Measurements from ENCODE around the gene RMRP. TPM values are rescaled to one million over a fixed set of nuclear protein-coding genes. Genes with fewer than 3 reads are reported as not detected.
A peak's percentile ranks its signal among the peaks of the same experiment; 100 is the strongest.

Gene RMRP
- 15,728 and 37,247 TPM in 2 replicates for total RNA-seq (2013; cell fraction: nucleolus; rRNA removed)
- 34,892 and 42,450 TPM in 2 replicates for total RNA-seq (2014; rRNA removed)
- total RNA-seq (2014; rRNA removed; fragmentation: Illumina TruSeq; extraction: Trizol) = 6,746 and 12,076 TPM in 2 replicates
- 18,533 and 18,901 TPM in 2 replicates for total RNA-seq (2021)
- polyA plus RNA-seq (2011; ENCODE audit: low read depth) = not detected
- polyA plus RNA-seq (2011; rRNA removed) = 3.8 and 12.0 TPM in 2 replicates
- polyA plus RNA-seq (2011; cell fraction: cytosol; rRNA removed) = 152 TPM in 1 of 2 replicates, not detected in the other
- polyA plus RNA-seq (2011; cell fraction: nucleus; rRNA removed) = 4,598 and 4,771 TPM in 2 replicates
- polyA plus RNA-seq (2012) = 62.9 TPM in 1 of 2 replicates, not detected in the other
- polyA plus RNA-seq (2014; fragmentation: Illumina TruSeq; extraction: Trizol) = not detected in 2 replicates
- not detected for polyA plus RNA-seq (2014; fragmentation: Nextera tagmentation; extraction: Ambion mirVana)
- polyA plus RNA-seq (2014; rRNA removed) = 760 and 1,065 TPM in 2 replicates
- 10 to 100 TPM in 1 of 2 experiments, not detected in 1; 13.3 TPM for polyA plus RNA-seq (2016; fragmentation: Nextera tagmentation; extraction: Ambion mirVana)
- polyA minus RNA-seq (2011; rRNA and poly(A)+ RNA removed) = 9,902 and 51,214 TPM in 2 replicates
- 10,750 and 21,317 TPM in 2 replicates for polyA minus RNA-seq (2011; cell fraction: cytosol; rRNA and poly(A)+ RNA removed)
- polyA minus RNA-seq (2011; cell fraction: nucleus; rRNA and poly(A)+ RNA removed) = 140,969 and 152,974 TPM in 2 replicates
- not detected for Bru-seq, nascent RNA
- not detected for BruChase-seq, experiment 1, labeled RNA remaining after a 6-hour chase
- not detected for BruChase-seq, experiment 2, labeled RNA remaining after a 2-hour chase
- long read RNA-seq, experiment 1 = 0 reads
- long read RNA-seq, experiment 2 = 0 reads

DNA sequence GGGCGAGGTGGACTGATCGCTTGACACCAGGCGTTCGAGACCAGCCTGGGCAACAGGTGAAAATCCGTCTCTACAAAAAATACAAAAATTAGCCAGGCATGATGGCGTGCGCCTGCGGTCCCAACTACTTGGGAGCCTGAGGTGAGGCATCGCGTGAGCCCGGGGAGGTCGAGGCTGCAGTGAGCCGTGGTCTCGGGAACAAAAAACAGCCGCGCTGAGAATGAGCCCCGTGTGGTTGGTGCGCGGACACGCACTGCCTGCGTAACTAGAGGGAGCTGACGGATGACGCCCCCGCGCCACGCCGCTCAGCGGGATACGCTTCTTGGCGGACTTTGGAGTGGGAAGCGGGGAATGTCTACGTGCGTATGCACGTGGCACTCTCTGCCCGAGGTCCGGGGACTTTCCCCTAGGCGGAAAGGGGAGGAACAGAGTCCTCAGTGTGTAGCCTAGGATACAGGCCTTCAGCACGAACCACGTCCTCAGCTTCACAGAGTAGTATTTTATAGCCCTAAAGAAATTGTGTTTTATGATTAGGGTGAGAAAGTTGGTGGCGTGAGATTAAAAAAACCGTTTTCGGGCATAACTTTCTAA, at the start of gene RMRP:
Gene RMRP (minus strand): TSS at position 474 of the 591 bp plus-strand sequence.
- Histone ChIP-seq H3K4me2 (ENCODE audit: control insufficient read depth, insufficient read depth) (peak within 1 kb of the TSS; percentile 95), H4K20me1 (ENCODE audit: control insufficient read depth, insufficient read depth) (no peaks in the 10 kb centered on the region), H3K27me3 (replicated peaks in 1 of 2; ENCODE audit: control insufficient read depth in 2 of 2, insufficient read depth in 2 of 2, low read length in 1 of 2) (no peaks in the 10 kb centered on the region), H3K9ac (ENCODE audit: control insufficient read depth, insufficient read depth, low read length) (peak within 1 kb of the TSS; percentile 78), H3K79me2 (ENCODE audit: control insufficient read depth, insufficient read depth, low read length) (peaks cover 23% of the 10 kb centered on the region), H3K4me3 (peak within 1 kb of the TSS; percentile 85), H3K4me1 (ENCODE audit: control insufficient read depth, insufficient read depth, low read length) (peaks cover 22% of the 10 kb centered on the region), H2AFZ (ENCODE audit: control insufficient read depth, low read depth, low read length) (peak within 1 kb of the TSS; percentile 64), H3K27ac (ENCODE audit: control insufficient read depth, insufficient read depth) (peak within 1 kb of the TSS; percentile 90), H3K9me3 (replicated peaks; ENCODE audit: control insufficient read depth, insufficient read depth, low read length) (no peaks in the 10 kb centered on the region), H3K36me3 (ENCODE audit: control insufficient read depth in 2 of 2, insufficient read depth in 2 of 2, low read length in 1 of 2) (peaks cover 6 to 9% of the 10 kb centered on the region in 2 experiments; a peak in 3 of 4 replicates)
- ChIA-PET CTCF (interaction anchor here (0.6 to 13.5 kb wide), 15 partner anchors 10 to 169 kb away, joined by 3 to 227 read pairs (median 7); partner anchors contain the start of genes CREB3, GBA2, RGP1 and TESK1), SMC1A (ENCODE audit: uncharacterized antibody, unreplicated experiment) (interaction anchor here (0.6 to 12.5 kb wide), 12 partner anchors 8 to 157 kb away, joined by 3 to 145 read pairs (median 4); partner anchors contain the start of genes CREB3, HINT2, SIT1 and TLN1), POLR2A (interaction anchor here (0.7 to 10.9 kb wide), 14 partner anchors 7 to 157 kb away, joined by 3 to 163 read pairs (median 7); partner anchors contain the start of genes ARHGEF39, CD72, CREB3 and HINT2), RAD21 (ENCODE audit: unreplicated experiment) (interaction anchor here (0.6 to 5.2 kb wide), 21 partner anchors 9 to 339 kb away, joined by 3 to 60 read pairs (median 5); partner anchors contain the start of genes CREB3, SPAG8, TESK1 and TLN1)
- intact Hi-C loops (cut with micrococcal nuclease; ENCODE audit: unreplicated experiment) = loop anchor here (1.0 to 10.0 kb wide), 4 partner anchors 11 to 167 kb away; partner anchors contain the start of genes FAM221B and TMEM8B
- BruUV-seq (replicated peaks) = no TSS peak
- peak; percentile 96 for DNase-seq (ENCODE audit: low read depth, low spot score)
- 2% methylated on average over 42 of the region's 42 CpGs for WGBS (ENCODE audit: insufficient coverage, insufficient replicate concordance, low lambda C conversion rate, missing lambda C conversion rate)
- peak; percentile 93 for ATAC-seq
- in situ Hi-C loops (cut with MboI) = no loop called here
- FAIRE-seq = peak; percentile 78
- peak; percentile 99 for TF ChIP-seq ZNF24 (IDR thresholded peaks at IDR 0.05)
- peak in 1 of 2 experiments; percentile 70; a peak in 2 of 4 replicates for TF ChIP-seq ETV6 (conservative IDR thresholded peaks at IDR 0.05 in 1 of 2, IDR thresholded peaks at IDR 0.05 in 1 of 2; ENCODE audit: borderline replicate concordance in 1 of 2, low read depth in 1 of 2)
- peak; percentile 67 for TF ChIP-seq ATF7 (IDR thresholded peaks at IDR 0.05; ENCODE audit: low read depth)
- TF ChIP-seq, protein P1, sequence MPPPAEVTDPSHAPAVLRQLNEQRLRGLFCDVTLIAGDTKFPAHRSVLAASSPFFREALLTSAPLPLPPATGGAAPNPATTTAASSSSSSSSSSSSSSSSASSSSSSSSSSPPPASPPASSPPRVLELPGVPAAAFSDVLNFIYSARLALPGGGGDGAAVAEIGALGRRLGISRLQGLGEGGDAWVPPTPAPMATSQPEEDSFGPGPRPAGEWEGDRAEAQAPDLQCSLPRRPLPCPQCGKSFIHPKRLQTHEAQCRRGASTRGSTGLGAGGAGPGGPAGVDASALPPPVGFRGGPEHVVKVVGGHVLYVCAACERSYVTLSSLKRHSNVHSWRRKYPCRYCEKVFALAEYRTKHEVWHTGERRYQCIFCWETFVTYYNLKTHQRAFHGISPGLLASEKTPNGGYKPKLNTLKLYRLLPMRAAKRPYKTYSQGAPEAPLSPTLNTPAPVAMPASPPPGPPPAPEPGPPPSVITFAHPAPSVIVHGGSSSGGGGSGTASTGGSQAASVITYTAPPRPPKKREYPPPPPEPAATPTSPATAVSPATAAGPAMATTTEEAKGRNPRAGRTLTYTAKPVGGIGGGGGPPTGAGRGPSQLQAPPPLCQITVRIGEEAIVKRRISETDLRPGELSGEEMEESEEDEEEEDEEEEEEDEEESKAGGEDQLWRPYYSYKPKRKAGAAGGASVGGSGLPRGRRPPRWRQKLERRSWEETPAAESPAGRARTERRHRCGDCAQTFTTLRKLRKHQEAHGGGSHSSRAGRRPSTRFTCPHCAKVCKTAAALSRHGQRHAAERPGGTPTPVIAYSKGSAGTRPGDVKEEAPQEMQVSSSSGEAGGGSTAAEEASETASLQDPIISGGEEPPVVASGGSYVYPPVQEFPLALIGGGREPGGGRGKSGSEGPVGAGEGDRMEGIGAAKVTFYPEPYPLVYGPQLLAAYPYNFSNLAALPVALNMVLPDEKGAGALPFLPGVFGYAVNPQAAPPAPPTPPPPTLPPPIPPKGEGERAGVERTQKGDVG (CRISPR knock-in tag; IDR thresholded peaks at IDR 0.05) = no peak
- peak; percentile 76; the same call in 1 of the 2 replicates for TF ChIP-seq WRNIP1 (IDR thresholded peaks at IDR 0.05; ENCODE audit: borderline replicate concordance, low read depth, low read length)
- peak; percentile 100 for TF ChIP-seq EED (IDR thresholded peaks at IDR 0.05; ENCODE audit: low read depth)
- peak; percentile 96 for TF ChIP-seq SREBF2 (IDR thresholded peaks at IDR 0.05; ENCODE audit: low read length)
- peak; percentile 56; the same call in 1 of the 2 replicates for TF ChIP-seq PAX5 (IDR thresholded peaks at IDR 0.05; ENCODE audit: borderline replicate concordance, low read depth, low read length)
- 0 out of 2 replicates have a peak, but pooled peaks have one; percentile 10 for TF ChIP-seq TAF1 (IDR thresholded peaks at IDR 0.05; ENCODE audit: borderline replicate concordance, low read depth, low read length)
- TF ChIP-seq NBN (IDR thresholded peaks at IDR 0.05) = peak; percentile 97
- TF ChIP-seq, protein P2, sequence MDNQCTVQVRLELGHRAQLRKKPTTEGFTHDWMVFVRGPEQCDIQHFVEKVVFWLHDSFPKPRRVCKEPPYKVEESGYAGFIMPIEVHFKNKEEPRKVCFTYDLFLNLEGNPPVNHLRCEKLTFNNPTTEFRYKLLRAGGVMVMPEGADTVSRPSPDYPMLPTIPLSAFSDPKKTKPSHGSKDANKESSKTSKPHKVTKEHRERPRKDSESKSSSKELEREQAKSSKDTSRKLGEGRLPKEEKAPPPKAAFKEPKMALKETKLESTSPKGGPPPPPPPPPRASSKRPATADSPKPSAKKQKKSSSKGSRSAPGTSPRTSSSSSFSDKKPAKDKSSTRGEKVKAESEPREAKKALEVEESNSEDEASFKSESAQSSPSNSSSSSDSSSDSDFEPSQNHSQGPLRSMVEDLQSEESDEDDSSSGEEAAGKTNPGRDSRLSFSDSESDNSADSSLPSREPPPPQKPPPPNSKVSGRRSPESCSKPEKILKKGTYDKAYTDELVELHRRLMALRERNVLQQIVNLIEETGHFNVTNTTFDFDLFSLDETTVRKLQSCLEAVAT (IDR thresholded peaks at IDR 0.05) = peak; percentile 87
- TF ChIP-seq ZBED1 (IDR thresholded peaks at IDR 0.05; ENCODE audit: borderline replicate concordance) = peak; percentile 68; the same call in 1 of the 2 replicates
- TF ChIP-seq ZSCAN29 (IDR thresholded peaks at IDR 0.05) = peak; percentile 97
- no peak for TF ChIP-seq CEBPB (IDR thresholded peaks at IDR 0.05; ENCODE audit: borderline replicate concordance in 1 of 2, low read depth in 2 of 2, low read length in 2 of 2)
- peak; percentile 72 for TF ChIP-seq IRF4 (IDR thresholded peaks at IDR 0.05; ENCODE audit: low read depth, low read length)
